Erythroblast (primary cell): Measurements from ENCODE around the gene CRKL.

Source experiments
- GATA1 ChIP-seq: IDR thresholded peaks from 2 replicates; pipeline ENCODE4 v1.6.1; 2011; ENCODE audit warnings: low read depth, mild to moderate bottlenecking, control low read depth, low read length, moderate library complexity
- POLR2A ChIP-seq: IDR thresholded peaks from 2 replicates; pipeline ENCODE4 v1.6.1; 2011; ENCODE audit warnings: mild to moderate bottlenecking, low read length

DNA sequence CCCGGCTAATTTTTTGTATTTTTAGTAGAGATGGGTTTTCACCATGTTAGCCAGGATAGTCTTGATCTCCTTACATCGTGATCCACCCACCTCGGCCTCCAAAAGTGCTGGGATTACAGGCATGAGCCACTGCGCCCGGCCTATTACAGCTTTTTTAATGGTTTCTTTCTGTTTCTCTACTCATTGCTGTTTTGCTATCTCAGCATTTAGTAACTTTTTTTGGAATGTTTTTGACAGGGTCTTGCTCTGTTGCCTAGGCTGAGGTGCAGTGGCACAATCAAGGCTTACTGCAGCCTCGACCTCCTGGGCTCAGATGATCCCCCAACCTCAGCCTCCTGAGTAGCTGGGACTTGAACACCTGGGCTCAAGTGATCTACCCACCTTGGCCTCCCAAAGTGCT, 4.7 kb upstream of the CRKL start:
- TF ChIP-seq POLR2A = no peak
- TF ChIP-seq GATA1 = no peak
